GM18909 (cell line): ENCODE results near the gene MED9.

Experiments
- ATAC-seq: cut with Tn5 transposase; IDR thresholded peaks from one replicate; pipeline ENCODE4 v1.9.1; 2021; ENCODE audit warnings: mild to moderate bottlenecking; ENCODE audit not compliant: unreplicated experiment, poor library complexity

The MED9 gene

GRCh38 chr17:17500999-17501605, 24.3 kb downstream of the MED9 start:
- no peak for ATAC-seq

DNA sequence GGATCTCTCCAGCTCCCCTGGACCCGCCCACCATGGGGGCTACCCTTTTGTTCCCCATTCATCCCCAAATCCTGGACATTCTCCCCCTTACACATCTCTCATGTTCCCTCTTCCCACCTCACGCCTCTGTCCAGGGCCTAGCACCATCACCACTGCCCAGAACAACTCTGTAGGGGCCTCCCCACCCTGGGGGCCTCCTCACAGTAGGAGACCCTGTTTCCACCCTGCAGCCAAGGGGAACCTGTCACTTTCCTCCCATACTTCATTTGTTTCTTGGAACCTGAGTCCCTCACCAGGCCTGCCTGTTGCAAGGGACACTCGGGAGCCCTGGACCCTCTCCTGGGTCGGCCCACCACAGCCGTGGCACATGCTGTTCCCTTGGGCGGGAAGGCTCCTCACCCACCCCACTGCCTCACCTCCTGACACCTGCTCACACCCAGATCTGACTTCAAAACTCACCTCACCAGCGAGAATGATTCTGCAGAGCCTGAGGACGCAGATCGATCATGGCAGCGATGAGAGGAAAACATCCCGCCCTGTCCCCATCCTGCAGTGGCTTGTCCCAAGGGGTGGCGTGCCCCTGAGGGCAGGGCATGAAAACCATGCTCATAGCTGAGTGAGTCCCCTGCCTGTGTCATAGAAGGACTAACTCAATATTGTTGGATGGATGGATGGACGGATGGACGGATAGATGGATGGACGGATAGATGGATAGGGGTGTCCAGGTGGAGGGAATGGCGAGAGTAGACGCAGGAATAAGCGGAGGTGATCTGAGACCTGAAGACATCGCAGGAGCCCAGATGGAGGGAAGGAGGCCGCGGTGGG, 26.2 kb downstream of the MED9 start:
- no peak for ATAC-seq

- ATAC-seq = no peak
Observed at GRCh38 chr17:17503566-17504130, 26.8 kb downstream of the MED9 start.

DNA sequence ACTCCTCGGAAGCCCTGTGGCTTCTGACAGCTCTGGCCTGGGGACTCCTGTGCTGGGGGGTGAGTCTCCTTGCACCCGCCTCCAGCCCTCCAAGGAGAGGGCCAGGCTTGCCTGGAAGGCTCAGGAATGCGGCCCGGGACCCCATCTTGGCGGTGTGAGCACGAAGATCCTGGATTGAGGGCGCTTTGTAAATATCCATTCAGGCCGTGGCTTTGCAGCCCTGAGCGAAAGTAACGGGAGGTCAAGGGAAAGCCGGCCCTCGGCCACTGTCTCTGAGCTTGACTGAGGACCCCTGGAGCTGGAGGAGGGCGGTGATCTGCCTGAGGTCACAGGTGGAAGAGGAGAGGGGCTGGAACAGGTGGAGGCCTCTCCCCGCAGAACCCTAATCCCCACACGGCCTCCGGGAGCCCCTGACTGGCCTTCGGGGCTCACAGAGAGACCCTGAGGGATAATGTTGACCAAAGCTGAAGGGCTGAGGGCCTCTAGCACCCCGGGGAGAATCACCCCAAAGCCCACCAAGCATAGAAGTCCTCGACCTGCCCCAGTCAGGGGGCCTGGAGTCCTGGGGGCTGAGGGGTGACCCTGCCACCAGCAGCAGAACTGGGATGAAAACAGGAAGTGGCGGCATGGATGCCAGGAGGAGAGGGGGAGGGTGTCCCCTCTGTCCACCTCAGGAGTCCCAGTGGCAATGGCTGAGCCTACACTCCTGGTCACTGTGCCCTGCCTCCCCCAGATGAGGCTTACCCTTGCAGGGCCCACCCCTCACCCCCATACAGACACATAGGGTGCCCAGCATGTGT, 27.7 kb downstream of the MED9 start:
- no peak for ATAC-seq

GRCh38 chr17:17505151-17505550, 28.4 kb downstream of the MED9 start:
- ATAC-seq = no peak

DNA sequence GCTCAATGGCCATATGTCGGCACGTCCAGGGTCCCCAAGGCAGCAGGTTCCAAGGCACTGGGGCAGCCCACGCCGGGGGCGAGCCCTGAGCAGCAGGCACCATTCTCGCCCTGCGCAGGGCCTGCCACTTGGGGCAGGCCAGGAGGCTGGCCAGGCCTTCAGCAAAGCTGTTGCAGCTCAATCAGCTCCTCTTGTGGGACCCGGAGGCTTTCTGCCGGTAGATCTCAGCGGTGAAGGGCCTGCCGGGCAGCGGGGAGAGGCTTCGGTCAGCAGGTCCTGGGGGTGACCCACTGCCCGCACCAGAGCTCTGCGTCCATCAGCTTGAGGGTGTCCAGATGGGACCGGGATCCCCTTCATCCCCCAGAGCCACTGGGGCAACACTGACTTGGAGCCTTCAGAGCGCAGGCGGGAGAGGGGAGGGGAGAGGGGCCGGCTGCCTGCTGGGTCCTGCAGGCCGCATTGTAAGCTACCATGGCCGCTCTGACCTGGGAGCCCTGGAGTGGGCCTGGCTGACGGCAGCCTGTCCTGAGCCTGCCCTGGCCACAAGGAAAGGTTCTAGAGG, 28.9 kb downstream of the MED9 start:
- no peak for ATAC-seq

- no peak for ATAC-seq
Observed at GRCh38 chr17:17506181-17506741, 29.5 kb downstream of the MED9 start.

- ATAC-seq = no peak
Observed at GRCh38 chr17:17506893-17507464, 30.2 kb downstream of the MED9 start.

DNA sequence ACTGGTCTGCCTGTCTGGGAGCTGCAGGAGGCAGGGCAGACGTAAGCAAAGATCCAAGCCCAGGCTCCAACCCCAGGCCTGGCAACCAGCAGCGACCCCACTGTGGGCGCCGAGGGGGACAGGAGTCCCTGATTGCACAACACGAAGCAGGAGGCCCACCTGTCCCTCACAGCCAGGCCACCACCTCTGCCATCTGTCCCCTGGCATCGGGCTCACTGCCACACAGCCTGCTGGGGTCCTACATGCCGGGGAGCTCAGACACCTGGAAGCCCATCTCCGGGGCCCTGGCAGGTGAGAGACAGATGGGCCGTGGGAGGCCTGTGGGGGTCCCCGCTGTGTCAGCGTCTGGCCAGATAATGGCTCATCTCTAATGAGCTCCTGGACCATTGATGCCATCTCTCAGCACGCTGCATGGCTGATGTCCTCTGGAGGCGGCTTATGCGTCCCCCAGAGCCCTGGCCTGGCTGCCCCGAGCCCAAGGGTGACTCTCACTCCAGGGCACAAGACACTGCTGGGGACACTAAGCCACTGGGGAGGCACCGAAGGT, 30.7 kb downstream of the MED9 start:
- no peak for ATAC-seq

DNA sequence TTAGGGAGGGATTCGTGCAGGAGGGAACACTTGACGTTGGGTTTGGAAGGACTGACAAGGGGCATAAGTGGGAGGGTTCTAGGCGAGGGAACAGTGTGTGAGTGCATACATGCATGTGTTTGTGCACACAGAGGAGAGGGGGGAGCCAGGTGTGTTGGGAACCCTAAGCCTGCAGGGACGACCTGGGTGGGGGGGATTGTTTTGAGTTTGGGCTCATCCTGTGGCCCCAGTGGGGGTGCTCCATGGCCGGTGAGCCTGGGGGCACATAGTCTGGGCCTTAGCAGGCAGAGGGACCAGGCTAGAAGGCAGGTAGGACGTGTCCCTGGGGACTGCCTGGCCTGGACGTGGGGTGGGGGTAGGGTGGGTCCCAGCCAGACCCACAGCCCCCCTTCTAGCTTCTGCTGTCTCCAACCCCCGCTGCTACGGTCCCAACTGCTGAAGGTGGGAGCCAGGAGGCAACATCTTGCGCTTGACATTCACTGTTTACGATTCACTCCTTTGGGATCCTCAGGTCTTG, 31.3 kb downstream of the MED9 start:
- no peak for ATAC-seq

GRCh38 chr17:17508646-17509591, 32.1 kb downstream of the MED9 start:
- no peak for ATAC-seq

- ATAC-seq = no peak
Observed at GRCh38 chr17:17509601-17510425, 33.0 kb downstream of the MED9 start.

GRCh38 chr17:17510456-17511292, 33.9 kb downstream of the MED9 start:
- ATAC-seq = no peak

- no peak for ATAC-seq
Observed at GRCh38 chr17:17511293-17511741, 34.5 kb downstream of the MED9 start.

DNA sequence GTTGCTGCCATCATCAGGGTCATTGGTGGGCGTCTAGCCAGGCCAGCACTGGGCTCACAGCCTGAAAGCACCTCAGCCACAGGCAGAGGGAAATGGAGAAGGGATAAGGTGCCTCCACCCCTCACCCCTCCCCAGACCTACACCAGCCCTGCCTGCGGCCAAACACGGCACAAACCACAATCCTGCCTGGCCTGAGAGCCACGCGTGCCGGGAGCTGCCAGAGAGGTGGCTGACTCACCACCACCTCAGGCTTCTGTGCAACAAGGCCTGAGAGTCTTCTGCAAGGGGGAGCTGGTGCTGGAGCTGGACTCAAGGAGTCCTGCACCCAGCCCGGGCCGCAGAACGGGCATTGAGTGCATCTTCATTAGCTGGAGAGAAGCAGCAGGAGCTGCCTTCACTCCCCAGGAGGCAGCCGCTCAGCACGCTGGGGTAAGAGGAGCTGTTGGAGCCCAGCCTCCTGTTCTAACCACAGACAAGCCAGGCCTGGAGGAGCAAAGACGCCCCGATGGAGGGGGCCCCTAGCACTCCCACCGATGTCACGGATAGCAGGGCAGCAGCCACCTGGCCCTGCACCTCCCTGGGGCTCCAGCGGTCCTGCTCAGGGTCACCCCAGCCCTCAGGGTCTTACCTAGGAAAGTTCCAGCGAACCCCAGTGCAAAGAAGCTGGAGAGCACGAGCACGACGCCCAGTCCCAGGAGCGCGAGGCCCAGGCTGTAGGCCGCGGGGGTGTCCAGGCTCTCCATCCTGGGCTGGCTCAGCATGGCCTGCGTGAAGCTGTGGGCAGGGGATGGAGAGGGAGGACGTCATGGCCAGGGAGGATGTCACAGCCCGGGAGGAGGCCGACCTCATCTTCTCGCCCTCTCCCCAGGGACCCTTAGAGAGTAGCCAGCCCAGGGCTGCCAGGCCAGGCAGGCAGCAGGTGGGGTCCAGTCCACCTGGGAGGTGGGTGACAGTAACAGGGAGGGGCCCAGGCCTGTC, 35.4 kb downstream of the MED9 start:
- no peak for ATAC-seq
